Prostate gland (tissue), 2 donors: ENCODE data around the gene MARCHF2. TPM values are rescaled to one million over a fixed set of nuclear protein-coding genes. Genes with fewer than 3 reads are reported as not detected.

Source experiments
- DNase-seq: peaks from one replicate; pipeline ENCODE4 v3.0.0-alpha.2; 2019; ENCODE audit warnings: low spot score
- H3K27ac ChIP-seq, 2 donors: fragments of 200-600 bp; sonication (generic); 2 replicates each; pipeline ENCODE4 v1.5.1; 2017 to 2019
- H3K27me3 ChIP-seq: fragments of 200-600 bp; sonication (generic); replicated peaks from 2 replicates; pipeline ENCODE4 v1.5.1; 2019; ENCODE audit not compliant: insufficient read depth
- H3K36me3 ChIP-seq, 2 donors: fragments of 200-600 bp; sonication (generic); 1 replicate in 1 of 2; 2 replicates in 1 of 2; pipeline versions ENCODE4 v1.5.1 to v1.8.1; 2017 to 2019
- H3K4me1 ChIP-seq: fragments of 200-600 bp; sonication (generic); replicated peaks from 2 replicates; pipeline ENCODE4 v1.5.1; 2019
- H3K4me3 ChIP-seq, 2 donors: fragments of 200-600 bp; sonication (generic); 2 replicates each; pipeline ENCODE4 v1.5.1; 2017 to 2019
- H3K9me3 ChIP-seq: fragments of 200-600 bp; sonication (generic); 2 replicates; pipeline ENCODE4 v1.5.1; 2017
- POLR2A ChIP-seq: fragments of 450-650 bp; IDR thresholded peaks from one replicate; pipeline ENCODE4 v1.6.1; 2016; ENCODE audit warnings: antibody characterized with exemption, mild to moderate bottlenecking
- POLR2AphosphoS5 ChIP-seq: sonication (generic); formaldehyde crosslinking; IDR thresholded peaks from one replicate; pipeline ENCODE4 v1.6.1; 2017; ENCODE audit warnings: antibody characterized with exemption
- WGBS: methylation state at CpG from one replicate; pipeline ENCODE4 v1.1.5; 2018; 5-methylcytosine and 5-hydroxymethylcytosine counted together
- intact Hi-C: fragments of 100-400 bp; cut with DNase I; formaldehyde crosslinking; loops from one replicate; pipeline ENCODE4 v1.14.2; 2022
- total RNA-seq, 2 donors: library from RNA; depleted of rRNA; stranded (reverse); fragments of >200 nt; gene quantifications; one replicate each; pipeline ENCODE4 v1.1.0, GENCODE V29; 2016
- TF ChIP-seq, protein P1 (sequence below), 4 experiments: fragments of 200-600 bp in 2 of 4; fragments of 450-650 bp in 2 of 4; sonication (generic) in 2 of 4; IDR thresholded peaks; 1 replicate in 3 of 4; 2 replicates in 1 of 4; pipeline ENCODE4 v1.5.1; 2016 to 2019; ENCODE audit warnings: antibody characterized with exemption in 4 of 4, mild to moderate bottlenecking in 2 of 4, moderate library complexity in 2 of 4

MARCHF2 gene
- total RNA-seq, 2 donors from 2014 or later, result 119 to 163 TPM

DNA sequence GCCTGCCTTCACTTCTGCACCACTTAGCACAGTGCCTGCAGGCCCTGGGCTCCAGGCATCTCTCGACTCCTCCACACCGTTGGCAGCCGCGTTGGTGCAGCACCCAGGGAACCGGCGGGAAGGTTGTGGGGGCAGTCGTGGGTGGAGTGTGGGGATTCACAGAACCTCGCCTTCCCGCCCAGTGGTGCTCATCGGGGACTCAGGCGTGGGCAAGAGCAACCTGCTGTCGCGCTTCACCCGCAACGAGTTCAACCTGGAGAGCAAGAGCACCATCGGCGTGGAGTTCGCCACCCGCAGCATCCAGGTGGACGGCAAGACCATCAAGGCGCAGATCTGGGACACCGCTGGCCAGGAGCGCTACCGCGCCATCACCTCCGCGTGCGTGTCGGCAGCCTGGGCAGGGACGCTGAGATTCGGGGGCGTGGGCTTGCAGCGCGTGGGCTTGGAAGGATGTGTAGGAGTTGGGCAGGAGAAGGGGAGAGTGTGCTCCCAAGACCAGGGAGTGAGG, 13.4 kb upstream of the MARCHF2 start:
- no peaks in the 10 kb centered on the region for H3K9me3 ChIP-seq
- H3K27ac ChIP-seq, result no peak overlapping the region
- H3K36me3 ChIP-seq, result peaks cover 0 to 18% of the 10 kb centered on the region in 2 donors
- TF ChIP-seq POLR2A (no peak), POLR2AphosphoS5 (no peak)
- TF ChIP-seq, protein P1, sequence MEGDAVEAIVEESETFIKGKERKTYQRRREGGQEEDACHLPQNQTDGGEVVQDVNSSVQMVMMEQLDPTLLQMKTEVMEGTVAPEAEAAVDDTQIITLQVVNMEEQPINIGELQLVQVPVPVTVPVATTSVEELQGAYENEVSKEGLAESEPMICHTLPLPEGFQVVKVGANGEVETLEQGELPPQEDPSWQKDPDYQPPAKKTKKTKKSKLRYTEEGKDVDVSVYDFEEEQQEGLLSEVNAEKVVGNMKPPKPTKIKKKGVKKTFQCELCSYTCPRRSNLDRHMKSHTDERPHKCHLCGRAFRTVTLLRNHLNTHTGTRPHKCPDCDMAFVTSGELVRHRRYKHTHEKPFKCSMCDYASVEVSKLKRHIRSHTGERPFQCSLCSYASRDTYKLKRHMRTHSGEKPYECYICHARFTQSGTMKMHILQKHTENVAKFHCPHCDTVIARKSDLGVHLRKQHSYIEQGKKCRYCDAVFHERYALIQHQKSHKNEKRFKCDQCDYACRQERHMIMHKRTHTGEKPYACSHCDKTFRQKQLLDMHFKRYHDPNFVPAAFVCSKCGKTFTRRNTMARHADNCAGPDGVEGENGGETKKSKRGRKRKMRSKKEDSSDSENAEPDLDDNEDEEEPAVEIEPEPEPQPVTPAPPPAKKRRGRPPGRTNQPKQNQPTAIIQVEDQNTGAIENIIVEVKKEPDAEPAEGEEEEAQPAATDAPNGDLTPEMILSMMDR (IDR thresholded peaks at IDR 0.05), result no peak
- H3K27me3 ChIP-seq, result no peaks in the 10 kb centered on the region
- peaks cover 3% of the 10 kb centered on the region for H3K4me1 ChIP-seq
- H3K4me3 ChIP-seq, result no peak overlapping the region
- no peak for DNase-seq
- intact Hi-C loops, result no loop called here
- WGBS, result 90% methylated on average over 34 of the region's 34 CpGs

DNA sequence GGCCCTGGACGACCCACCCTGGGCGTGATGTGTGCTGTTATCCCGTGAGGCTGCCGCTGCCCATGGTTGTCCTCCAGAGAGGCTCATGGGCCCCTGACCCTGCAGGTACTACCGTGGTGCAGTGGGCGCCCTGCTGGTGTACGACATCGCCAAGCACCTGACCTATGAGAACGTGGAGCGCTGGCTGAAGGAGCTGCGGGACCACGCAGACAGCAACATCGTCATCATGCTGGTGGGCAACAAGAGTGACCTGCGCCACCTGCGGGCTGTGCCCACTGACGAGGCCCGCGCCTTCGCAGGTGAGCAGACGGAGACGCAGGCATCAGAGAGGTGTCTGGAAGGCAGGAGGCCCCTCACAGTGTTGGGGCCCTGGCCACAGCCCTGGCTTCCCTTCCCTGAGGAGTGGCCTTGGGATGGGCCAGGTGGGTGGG, 11.1 kb upstream of the MARCHF2 start:
- WGBS, result 91% methylated on average over 16 of the region's 21 CpGs
- intact Hi-C loops, result no loop called here
- no peak for DNase-seq
- no peaks in the 10 kb centered on the region for H3K4me1 ChIP-seq
- H3K27ac ChIP-seq, result no peak overlapping the region
- H3K36me3 ChIP-seq, result peaks cover 0 to 23% of the 10 kb centered on the region in 2 donors
- H3K9me3 ChIP-seq, result no peaks in the 10 kb centered on the region
- TF ChIP-seq, protein P1 (IDR thresholded peaks at IDR 0.05), result no peak
- TF ChIP-seq POLR2AphosphoS5, result no peak
- no peak for TF ChIP-seq POLR2A
- no peak overlapping the region for H3K4me3 ChIP-seq
- H3K27me3 ChIP-seq, result no peaks in the 10 kb centered on the region

DNA sequence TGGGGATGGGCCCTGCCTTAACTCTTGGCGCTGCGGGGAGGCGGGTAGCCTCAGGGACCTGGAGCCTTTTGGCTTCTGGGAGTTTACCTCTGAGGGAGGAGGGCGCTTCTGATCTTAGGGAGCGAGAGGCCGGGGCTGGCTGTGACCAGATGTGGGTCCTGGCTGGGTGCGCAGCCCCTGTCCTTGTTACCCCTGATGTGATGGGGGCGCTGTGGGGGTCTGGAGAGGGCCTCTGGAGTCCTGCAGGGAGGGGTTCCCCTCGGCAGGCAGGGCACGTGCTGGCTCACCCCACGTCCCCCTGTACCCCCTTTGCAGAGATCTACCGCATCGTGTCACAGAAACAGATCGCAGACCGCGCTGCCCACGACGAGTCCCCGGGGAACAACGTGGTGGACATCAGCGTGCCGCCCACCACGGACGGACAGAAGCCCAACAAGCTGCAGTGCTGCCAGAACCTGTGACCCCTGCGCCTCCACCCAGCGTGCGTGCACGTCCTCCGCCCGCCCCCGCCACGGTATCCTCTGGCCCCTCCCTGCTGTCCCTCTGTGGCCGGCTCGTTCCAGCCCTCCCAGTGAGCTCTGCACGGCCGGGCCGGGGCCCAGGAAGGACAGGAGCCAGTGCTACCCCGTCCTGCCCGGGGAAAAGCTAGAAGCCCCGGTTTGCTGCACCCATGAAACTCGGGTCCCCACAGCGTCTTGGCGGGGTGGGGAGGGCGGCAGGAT, 9.8 kb upstream of the MARCHF2 start:
- TF ChIP-seq, protein P1 (IDR thresholded peaks at IDR 0.05), result no peak
- TF ChIP-seq POLR2AphosphoS5 (no peak), POLR2A (no peak)
- H3K27me3 ChIP-seq, result no peaks in the 10 kb centered on the region
- H3K4me1 ChIP-seq, result no peaks in the 10 kb centered on the region
- peaks cover 0 to 23% of the 10 kb centered on the region in 2 donors for H3K36me3 ChIP-seq
- intact Hi-C loops, result no loop called here
- no peak overlapping the region for H3K4me3 ChIP-seq
- 90% methylated on average over 40 of the region's 44 CpGs for WGBS
- no peak overlapping the region for H3K27ac ChIP-seq
- no peak for DNase-seq
- no peaks in the 10 kb centered on the region for H3K9me3 ChIP-seq

DNA sequence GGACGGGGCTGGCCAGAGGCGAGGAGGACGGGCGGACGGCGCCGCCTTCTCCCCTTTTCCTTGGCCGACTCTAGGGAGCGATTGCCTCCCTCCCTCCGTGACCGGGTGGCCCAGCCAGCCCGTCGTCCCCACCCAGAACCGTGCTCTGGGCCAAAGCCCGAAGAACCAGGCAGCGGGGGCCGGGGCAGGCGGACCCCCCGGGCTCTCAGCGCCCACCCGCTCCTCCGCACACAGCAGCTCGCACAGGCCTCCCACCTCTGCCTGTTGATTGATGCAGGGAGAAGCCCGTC, 9.3 kb upstream of the MARCHF2 start:
- Histone ChIP-seq H3K9me3 (no peaks in the 10 kb centered on the region), H3K4me1 (no peaks in the 10 kb centered on the region), H3K4me3 (no peak overlapping the region), H3K36me3 (peaks cover 0 to 23% of the 10 kb centered on the region in 2 donors), H3K27ac (no peak overlapping the region), H3K27me3 (no peaks in the 10 kb centered on the region)
- WGBS, result 86% methylated on average over 24 of the region's 24 CpGs
- no peak for DNase-seq
- intact Hi-C loops, result no loop called here
- no peak for TF ChIP-seq POLR2A
- TF ChIP-seq POLR2AphosphoS5, result no peak
- TF ChIP-seq, protein P1 (IDR thresholded peaks at IDR 0.05), result no peak
